ENCODE measurements around the gene UGT2B15.

DNA sequence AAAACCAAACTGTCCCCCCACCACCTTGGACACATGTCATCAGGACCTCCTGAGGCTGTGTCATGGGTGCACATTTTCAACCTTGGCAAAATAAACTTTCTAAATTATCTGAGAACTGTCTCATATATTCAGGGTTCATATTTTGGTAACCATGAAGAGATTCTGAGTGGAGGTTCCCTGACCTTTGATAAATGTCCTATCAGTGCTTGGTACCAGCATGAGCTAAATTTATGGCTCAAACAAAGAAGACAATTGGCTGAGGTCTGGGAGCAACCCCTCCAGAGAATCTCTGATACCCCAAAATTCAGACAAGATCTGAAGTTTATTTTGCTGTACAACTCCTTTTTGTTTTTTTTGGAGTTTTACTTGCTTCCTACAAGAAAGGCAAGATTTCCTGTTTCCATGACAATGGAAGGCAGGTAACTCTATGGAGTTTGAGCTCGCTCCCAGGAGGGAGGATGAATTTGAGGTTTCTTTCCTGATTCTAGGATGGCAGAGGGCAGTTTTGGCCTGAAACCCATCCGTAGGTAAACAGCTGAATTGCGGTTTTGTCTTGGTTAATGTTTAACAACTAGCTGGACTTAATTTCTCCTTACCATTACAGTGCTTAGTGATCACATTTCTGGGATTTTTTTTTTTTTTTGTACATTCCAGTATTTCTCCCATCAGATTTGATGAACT is 14.5 kb downstream of the UGT2B15 start:
- TF ChIP-seq, protein P1, sequence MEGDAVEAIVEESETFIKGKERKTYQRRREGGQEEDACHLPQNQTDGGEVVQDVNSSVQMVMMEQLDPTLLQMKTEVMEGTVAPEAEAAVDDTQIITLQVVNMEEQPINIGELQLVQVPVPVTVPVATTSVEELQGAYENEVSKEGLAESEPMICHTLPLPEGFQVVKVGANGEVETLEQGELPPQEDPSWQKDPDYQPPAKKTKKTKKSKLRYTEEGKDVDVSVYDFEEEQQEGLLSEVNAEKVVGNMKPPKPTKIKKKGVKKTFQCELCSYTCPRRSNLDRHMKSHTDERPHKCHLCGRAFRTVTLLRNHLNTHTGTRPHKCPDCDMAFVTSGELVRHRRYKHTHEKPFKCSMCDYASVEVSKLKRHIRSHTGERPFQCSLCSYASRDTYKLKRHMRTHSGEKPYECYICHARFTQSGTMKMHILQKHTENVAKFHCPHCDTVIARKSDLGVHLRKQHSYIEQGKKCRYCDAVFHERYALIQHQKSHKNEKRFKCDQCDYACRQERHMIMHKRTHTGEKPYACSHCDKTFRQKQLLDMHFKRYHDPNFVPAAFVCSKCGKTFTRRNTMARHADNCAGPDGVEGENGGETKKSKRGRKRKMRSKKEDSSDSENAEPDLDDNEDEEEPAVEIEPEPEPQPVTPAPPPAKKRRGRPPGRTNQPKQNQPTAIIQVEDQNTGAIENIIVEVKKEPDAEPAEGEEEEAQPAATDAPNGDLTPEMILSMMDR (IDR thresholded peaks at IDR 0.05), result no peak
- no peak for TF ChIP-seq POLR2A (IDR thresholded peaks at IDR 0.05)

Data from heart left ventricle (tissue), 13 donors.